GM23338 (cell line): ENCODE results near the gene MPRIP. TPM values are rescaled to one million over a fixed set of nuclear protein-coding genes. Genes with fewer than 3 reads are reported as not detected.

Experiments used
- ATAC-seq: fragments of 200-7000 bp; cut with Tn5 transposase; 3 replicates; pipeline ENCODE4 v1.9.1; 2020
- DNase-seq: peaks from one replicate; pipeline ENCODE4 v3.0.0-alpha.2; 2015; ENCODE audit warnings: low spot score
- H2AFZ ChIP-seq: fragments of 200-600 bp; sonication (generic); 2 replicates; pipeline ENCODE4 v1.8.0; 2016; ENCODE audit warnings: antibody characterized with exemption, mild to moderate bottlenecking, moderate library complexity
- H3F3A ChIP-seq: fragments of 200-600 bp; sonication (generic); replicated peaks from 2 replicates; pipeline ENCODE4 v1.8.0; 2017; ENCODE audit warnings: antibody characterized with exemption, mixed run types, low read depth
- H3K27ac ChIP-seq: fragments of 200-600 bp; sonication (generic); 2 replicates; pipeline ENCODE4 v1.6.1; 2016; ENCODE audit warnings: low read depth
- H3K27me3 ChIP-seq: fragments of 200-600 bp; sonication (generic); 2 replicates; pipeline ENCODE4 v1.8.0; 2016; ENCODE audit warnings: mild to moderate bottlenecking, mixed run types, moderate library complexity; ENCODE audit not compliant: insufficient read depth
- H3K36me3 ChIP-seq: fragments of 200-600 bp; sonication (generic); 2 replicates; pipeline ENCODE4 v1.8.0; 2016; ENCODE audit warnings: mild to moderate bottlenecking; ENCODE audit not compliant: insufficient read depth
- H3K4me1 ChIP-seq: fragments of 200-600 bp; sonication (generic); 2 replicates; pipeline ENCODE4 v1.8.0; 2016; ENCODE audit warnings: mild to moderate bottlenecking, moderate library complexity; ENCODE audit not compliant: insufficient read depth
- H3K4me2 ChIP-seq: fragments of 200-600 bp; sonication (generic); 2 replicates; pipeline ENCODE4 v1.7.1; 2017; ENCODE audit warnings: mixed run types
- H3K4me3 ChIP-seq: fragments of 200-600 bp; sonication (generic); 2 replicates; pipeline ENCODE4 v1.6.1; 2016; ENCODE audit warnings: mixed run types
- H3K79me2 ChIP-seq: fragments of 200-600 bp; sonication (generic); replicated peaks from 2 replicates; pipeline ENCODE4 v1.8.0; 2017; ENCODE audit warnings: mild to moderate bottlenecking; ENCODE audit not compliant: insufficient read depth
- H3K9me2 ChIP-seq: fragments of 200-600 bp; sonication (generic); 2 replicates; pipeline ENCODE4 v1.8.0; 2017; ENCODE audit not compliant: insufficient read depth
- H4K20me1 ChIP-seq: fragments of 200-600 bp; sonication (generic); replicated peaks from 2 replicates; pipeline ENCODE4 v1.8.0; 2017; ENCODE audit warnings: mild to moderate bottlenecking; ENCODE audit not compliant: insufficient read depth
- H3K27ac Mint-ChIP-seq: 2 replicates; pipeline ENCODE4 v1.8.0; 2020; ENCODE audit warnings: inconsistent platforms, mild to moderate bottlenecking, moderate library complexity, mixed read lengths
- H3K27me3 Mint-ChIP-seq: 3 replicates; pipeline ENCODE4 v1.8.0; 2022; ENCODE audit warnings: low read depth, mild to moderate bottlenecking, moderate library complexity, mixed read lengths, inconsistent platforms; ENCODE audit not compliant: insufficient read depth, poor library complexity
- H3K36me3 Mint-ChIP-seq: 3 replicates; pipeline ENCODE4 v1.8.0; 2021; ENCODE audit warnings: low read depth, mild to moderate bottlenecking, inconsistent platforms, moderate library complexity, mixed read lengths
- H3K4me1 Mint-ChIP-seq: 3 replicates; pipeline ENCODE4 v1.8.0; 2020; ENCODE audit warnings: mild to moderate bottlenecking, inconsistent platforms, mixed read lengths
- H3K4me3 Mint-ChIP-seq: 3 replicates; pipeline ENCODE4 v1.8.0; 2021; ENCODE audit warnings: moderate library complexity, mild to moderate bottlenecking, inconsistent platforms, mixed read lengths
- H3K9me3 Mint-ChIP-seq: 3 replicates; pipeline ENCODE4 v1.8.0; 2020; ENCODE audit warnings: moderate library complexity, mild to moderate bottlenecking, inconsistent platforms, mixed read lengths
- CREB1 ChIP-seq: fragments of 250-450 bp; sonication (Bioruptor Pico); IDR thresholded peaks from 2 replicates; pipeline ENCODE4 v1.5.0; 2020; ENCODE audit warnings: low read depth, mild to moderate bottlenecking, moderate library complexity
- EZH2 ChIP-seq: fragments of 200-600 bp; sonication (generic); IDR thresholded peaks from one replicate; pipeline ENCODE4 v1.8.0; 2017; ENCODE audit warnings: antibody characterized with exemption, mild to moderate bottlenecking, low read depth; ENCODE audit not compliant: unreplicated experiment
- EZH2phosphoT487 ChIP-seq: fragments of 200-600 bp; sonication (generic); IDR thresholded peaks from one replicate; pipeline ENCODE4 v1.8.1; 2018; ENCODE audit warnings: antibody characterized with exemption; ENCODE audit not compliant: unreplicated experiment
- NANOG ChIP-seq: IDR thresholded peaks from 2 replicates; pipeline ENCODE4 v1.6.1; 2016; ENCODE audit warnings: antibody characterized with exemption, borderline replicate concordance
- POLR2AphosphoS5 ChIP-seq: IDR thresholded peaks from 2 replicates; pipeline ENCODE4 v1.6.1; 2016; ENCODE audit warnings: antibody characterized with exemption, low read depth
- REST ChIP-seq: IDR thresholded peaks from one replicate; pipeline ENCODE4 v1.6.1; 2018; ENCODE audit warnings: antibody characterized with exemption; ENCODE audit not compliant: unreplicated experiment
- ZNF331 ChIP-seq: fragments of 250-450 bp; sonication (Bioruptor Pico); IDR thresholded peaks from 2 replicates; pipeline ENCODE4 v1.5.0; 2020; ENCODE audit warnings: low read depth, mild to moderate bottlenecking, moderate library complexity
- ZNF462 ChIP-seq: fragments of 250-450 bp; sonication (Bioruptor Pico); IDR thresholded peaks from 2 replicates; pipeline ENCODE4 v1.5.0; 2020; ENCODE audit warnings: mild to moderate bottlenecking, moderate library complexity
- polyA plus RNA-seq: library from polyadenylated mRNA; unstranded; fragments of >200 nt; fragmentation: Nextera tagmentation; extraction: Ambion mirVana; gene quantifications from 2 replicates; pipeline ENCODE4 v1.2.1, GENCODE V29; 2016
- total RNA-seq: library from RNA; depleted of rRNA; stranded (reverse); fragments of >200 nt; shearing (Covaris generic); gene quantifications from 2 replicates; pipeline ENCODE4 v1.2.3, GENCODE V29; 2014

Gene MPRIP
- total and polyA plus RNA-seq, 2 experiments from 2014 or later: 39.3 to 113 TPM

GRCh38 chr17:17105976-17106375 lies 63.7 kb downstream of the MPRIP start:
- Histone ChIP-seq H3K4me3 (no peak overlapping the region), H3K4me1 (no peaks in the 10 kb centered on the region; the same call in 1 of the 2 replicates), H3K27ac (no peak overlapping the region), H3K79me2 (peaks cover 12% of the 10 kb centered on the region), H2AFZ (no peak overlapping the region), H3K4me2 (no peak overlapping the region), H3K27me3 (no peaks in the 10 kb centered on the region), H3F3A (no peaks in the 10 kb centered on the region), H3K36me3 (no peaks in the 10 kb centered on the region), H3K9me2 (no peaks in the 10 kb centered on the region), H4K20me1 (peaks cover 9% of the 10 kb centered on the region; the same call in 1 of the 2 replicates)
- peaks cover 17% of the 10 kb centered on the region for H3K4me1 Mint-ChIP-seq
- H3K36me3 Mint-ChIP-seq: no peaks in the 10 kb centered on the region
- ATAC-seq (no peak), DNase-seq (no peak)
- H3K4me3 Mint-ChIP-seq: no peak overlapping the region
- TF ChIP-seq EZH2 (no peak), NANOG (no peak), EZH2phosphoT487 (no peak), CREB1 (CRISPR knock-in tag) (no peak), POLR2AphosphoS5 (no peak), REST (no peak)
- H3K27me3 Mint-ChIP-seq: peaks cover 12% of the 10 kb centered on the region
- no peak overlapping the region; the same call in 1 of the 2 replicates for H3K27ac Mint-ChIP-seq
- no peaks in the 10 kb centered on the region for H3K9me3 Mint-ChIP-seq

GRCh38 chr17:17106756-17107155 lies 64.5 kb downstream of the MPRIP start:
- no peak overlapping the region for H3K4me3 ChIP-seq
- H4K20me1 ChIP-seq: peaks cover 9% of the 10 kb centered on the region; the same call in 1 of the 2 replicates
- no peak overlapping the region for H2AFZ ChIP-seq
- peaks cover 12% of the 10 kb centered on the region for H3K79me2 ChIP-seq
- Mint-ChIP-seq H3K4me1 (peaks cover 17% of the 10 kb centered on the region), H3K4me3 (no peak overlapping the region), H3K27me3 (peaks cover 12% of the 10 kb centered on the region), H3K27ac (peak overlapping the region; percentile 64; the same call in 1 of the 2 replicates), H3K9me3 (no peaks in the 10 kb centered on the region), H3K36me3 (no peaks in the 10 kb centered on the region)
- H3K27ac ChIP-seq: no peak overlapping the region
- ATAC-seq: no peak
- H3K4me2 ChIP-seq: no peak overlapping the region
- H3K4me1 ChIP-seq: no peaks in the 10 kb centered on the region; the same call in 1 of the 2 replicates
- DNase-seq: no peak
- H3F3A ChIP-seq: no peaks in the 10 kb centered on the region
- H3K9me2 ChIP-seq: no peaks in the 10 kb centered on the region
- no peaks in the 10 kb centered on the region for H3K27me3 ChIP-seq
- no peaks in the 10 kb centered on the region for H3K36me3 ChIP-seq
- TF ChIP-seq ZNF462 (no peak), CREB1 (CRISPR knock-in tag) (no peak), REST (no peak), EZH2 (no peak), ZNF331 (CRISPR knock-in tag) (no peak)
